Measurements from ENCODE around the gene SRCAP. TPM values are rescaled to one million over a fixed set of nuclear protein-coding genes. Genes with fewer than 3 reads are reported as not detected.
A peak's percentile ranks its signal among the peaks of the same experiment; 100 is the strongest.

SRCAP gene
- total and polyA plus RNA-seq, 5 experiments from 2014 or later = 5.2 to 110 (median 31.3) TPM

- peaks cover 0 to 5% (median 2%) of the 10 kb centered on the region in 5 donors for H3K27me3 Mint-ChIP-seq
- H3K4me3 Mint-ChIP-seq = peak overlapping the region; percentile 84 to 96 (median 92)
- peak overlapping the region in 8 of 10 donors; percentile 16 to 90 (median 71) for H3K27ac Mint-ChIP-seq
- POLR2A ChIA-PET = interaction anchor here (0.5 to 1.5 kb wide), 8 partner anchors 12 to 723 kb away, joined by 3 to 8 read pairs (median 4); partner anchors contain the start of genes PHKG2 and RNF40
- ATAC-seq = no peak
- H3K9me3 Mint-ChIP-seq = no peaks in the 10 kb centered on the region
- peaks cover 23 to 32% (median 28%) of the 10 kb centered on the region in 4 donors for H3K4me1 Mint-ChIP-seq
- H3K36me3 Mint-ChIP-seq = peaks cover 0 to 41% (median 4%) of the 10 kb centered on the region in 3 donors
- DNase-seq = no peak
Observed at GRCh38 chr16:30775131-30775391, 76.1 kb downstream of the SRCAP start.

- Mint-ChIP-seq H3K9me3 (no peaks in the 10 kb centered on the region), H3K4me1 (peaks cover 23 to 32% (median 28%) of the 10 kb centered on the region in 4 donors), H3K27me3 (peaks cover 0 to 5% (median 2%) of the 10 kb centered on the region in 5 donors), H3K36me3 (peaks cover 0 to 36% (median under 1%) of the 10 kb centered on the region in 3 donors), H3K4me3 (peak overlapping the region; percentile 84 to 96 (median 92)), H3K27ac (peak overlapping the region in 9 of 10 donors; percentile 16 to 90 (median 69))
- DNase-seq (peak; percentile 26 to 72 (median 50)), ATAC-seq (peak; percentile 85 to 86)
- POLR2A ChIA-PET = interaction anchor here (0.5 to 1.4 kb wide), 6 partner anchors 13 to 724 kb away, joined by 3 to 8 read pairs (median 4); partner anchors contain the start of gene PHKG2
Observed at GRCh38 chr16:30775392-30776188, 76.6 kb downstream of the SRCAP start.

GRCh38 chr16:30777591-30778297, 78.8 kb downstream of the SRCAP start:
- H3K4me1 Mint-ChIP-seq = peaks cover 17 to 26% (median 20%) of the 10 kb centered on the region in 4 donors
- ATAC-seq (no peak), DNase-seq (no peak)
- POLR2A ChIA-PET = interaction anchor here (0.6 to 1.3 kb wide), 3 partner anchors 10 to 14 kb away, joined by 3 to 5 read pairs (median 5); partner anchors contain the start of gene ZNF629
- H3K4me3 Mint-ChIP-seq = peak overlapping the region in 9 of 10 donors; percentile 72 to 96 (median 84)
- H3K9me3 Mint-ChIP-seq = no peaks in the 10 kb centered on the region
- peaks cover 0 to 5% (median 2%) of the 10 kb centered on the region in 5 donors for H3K27me3 Mint-ChIP-seq
- H3K36me3 Mint-ChIP-seq = peaks cover 0 to 14% (median 0%) of the 10 kb centered on the region in 3 donors
- H3K27ac Mint-ChIP-seq = peak overlapping the region in 1 of 10 donors; percentile 88

- ATAC-seq = no peak
- DNase-seq = no peak
- H3K36me3 Mint-ChIP-seq = peaks cover 0 to 9% (median 2%) of the 10 kb centered on the region in 3 donors
- POLR2A ChIA-PET = interaction anchor here (1.0 kb wide), 1 partner anchor 9 kb away, joined by 3 read pairs; the partner anchor contains the start of gene ZNF629
- H3K27me3 Mint-ChIP-seq = peaks cover 0 to 5% (median 2%) of the 10 kb centered on the region in 5 donors
- peak overlapping the region in 3 of 10 donors; percentile 25 to 41 (median 34) for H3K27ac Mint-ChIP-seq
- H3K9me3 Mint-ChIP-seq = no peaks in the 10 kb centered on the region
- H3K4me3 Mint-ChIP-seq = peak overlapping the region in 1 of 10 donors; percentile 10
- peaks cover 11 to 21% (median 15%) of the 10 kb centered on the region in 4 donors for H3K4me1 Mint-ChIP-seq
Observed at GRCh38 chr16:30778549-30779244, 79.7 kb downstream of the SRCAP start.

GRCh38 chr16:30779596-30779995, 80.6 kb downstream of the SRCAP start:
- Mint-ChIP-seq H3K4me3 (no peak overlapping the region), H3K27me3 (peaks cover 0 to 5% (median 2%) of the 10 kb centered on the region in 5 donors), H3K9me3 (no peaks in the 10 kb centered on the region), H3K4me1 (peaks cover 10 to 18% (median 14%) of the 10 kb centered on the region in 4 donors), H3K36me3 (peaks cover 0 to 4% (median 2%) of the 10 kb centered on the region in 3 donors), H3K27ac (peak overlapping the region in 1 of 10 donors; percentile 52)
- DNase-seq = no peak
- no peak for ATAC-seq
- POLR2A ChIA-PET = no interaction called here

GRCh38 chr16:30780021-30780420, 81.0 kb downstream of the SRCAP start:
- DNase-seq (no peak), ATAC-seq (no peak)
- peaks cover 12 to 16% (median 15%) of the 10 kb centered on the region in 4 donors for H3K4me1 Mint-ChIP-seq
- H3K36me3 Mint-ChIP-seq = peaks cover 0 to 3% (median 2%) of the 10 kb centered on the region in 3 donors
- peak overlapping the region in 2 of 10 donors; percentile 15 to 52 for H3K27ac Mint-ChIP-seq
- H3K9me3 Mint-ChIP-seq = no peaks in the 10 kb centered on the region
- no peak overlapping the region for H3K4me3 Mint-ChIP-seq
- H3K27me3 Mint-ChIP-seq = peaks cover 0 to 5% (median 2%) of the 10 kb centered on the region in 5 donors
- POLR2A ChIA-PET = no interaction called here

GRCh38 chr16:30780549-30780948, 81.6 kb downstream of the SRCAP start:
- no peaks in the 10 kb centered on the region for H3K9me3 Mint-ChIP-seq
- H3K36me3 Mint-ChIP-seq = peaks cover 0 to 3% (median 2%) of the 10 kb centered on the region in 3 donors
- no peak for ATAC-seq
- H3K4me3 Mint-ChIP-seq = no peak overlapping the region
- H3K4me1 Mint-ChIP-seq = peaks cover 11 to 21% (median 15%) of the 10 kb centered on the region in 4 donors
- peaks cover 0 to 5% (median 2%) of the 10 kb centered on the region in 5 donors for H3K27me3 Mint-ChIP-seq
- no peak overlapping the region for H3K27ac Mint-ChIP-seq
- peak in 1 of 10 donors; percentile 18 for DNase-seq
- POLR2A ChIA-PET = no interaction called here

GRCh38 chr16:30782486-30783279, 83.7 kb downstream of the SRCAP start:
- peaks cover 12 to 27% (median 17%) of the 10 kb centered on the region in 4 donors for H3K4me1 Mint-ChIP-seq
- POLR2A ChIA-PET = interaction anchor here (0.6 kb wide), 1 partner anchor 25 kb away, joined by 3 read pairs; no protein-coding TSS in a partner anchor
- no peak for ATAC-seq
- H3K27me3 Mint-ChIP-seq = no peaks in the 10 kb centered on the region
- H3K27ac Mint-ChIP-seq = no peak overlapping the region
- H3K36me3 Mint-ChIP-seq = peaks cover 0 to 3% (median 2%) of the 10 kb centered on the region in 3 donors
- no peaks in the 10 kb centered on the region for H3K9me3 Mint-ChIP-seq
- H3K4me3 Mint-ChIP-seq = no peak overlapping the region
- peak in 1 of 10 donors; percentile 60 for DNase-seq

- POLR2A ChIA-PET = interaction anchor here (0.6 to 1.8 kb wide), 3 partner anchors 22 to 397 kb away, joined by 3 to 6 read pairs (median 3); partner anchors contain the start of gene FUS
- peaks cover 0 to 3% (median 0%) of the 10 kb centered on the region in 5 donors for H3K27me3 Mint-ChIP-seq
- no peaks in the 10 kb centered on the region for H3K9me3 Mint-ChIP-seq
- no peak overlapping the region for H3K27ac Mint-ChIP-seq
- DNase-seq (peak in 1 of 10 donors; percentile 40), ATAC-seq (no peak)
- peaks cover 12 to 31% (median 21%) of the 10 kb centered on the region in 4 donors for H3K4me1 Mint-ChIP-seq
- peaks cover 0 to 3% (median 2%) of the 10 kb centered on the region in 3 donors for H3K36me3 Mint-ChIP-seq
- no peak overlapping the region for H3K4me3 Mint-ChIP-seq
Observed at GRCh38 chr16:30783280-30784109, 84.5 kb downstream of the SRCAP start.

- DNase-seq = peak in 1 of 10 donors; percentile 37
- no peak overlapping the region for H3K27ac Mint-ChIP-seq
- POLR2A ChIA-PET = interaction anchor here (1.8 kb wide), 1 partner anchor 21 kb away, joined by 6 read pairs; no protein-coding TSS in a partner anchor
Observed at GRCh38 chr16:30784215-30784614, 85.2 kb downstream of the SRCAP start.

More at GRCh38 chr16:30784215-30784614, 85.2 kb downstream of the SRCAP start:
- Mint-ChIP-seq H3K4me1 (peaks cover 12 to 31% (median 21%) of the 10 kb centered on the region in 4 donors), H3K36me3 (peaks cover 0 to 3% (median 2%) of the 10 kb centered on the region in 3 donors), H3K4me3 (no peak overlapping the region), H3K9me3 (no peaks in the 10 kb centered on the region), H3K27me3 (peaks cover 0 to 3% (median 0%) of the 10 kb centered on the region in 5 donors)
- ATAC-seq = no peak
